HG03066 (cell line): Measurements from ENCODE around the gene JMJD8.

ENCODE experiments used
- ATAC-seq: cut with Tn5 transposase; IDR thresholded peaks from one replicate; pipeline ENCODE4 v1.9.1; 2021; ENCODE audit warnings: low read depth; ENCODE audit not compliant: unreplicated experiment

The JMJD8 gene

DNA sequence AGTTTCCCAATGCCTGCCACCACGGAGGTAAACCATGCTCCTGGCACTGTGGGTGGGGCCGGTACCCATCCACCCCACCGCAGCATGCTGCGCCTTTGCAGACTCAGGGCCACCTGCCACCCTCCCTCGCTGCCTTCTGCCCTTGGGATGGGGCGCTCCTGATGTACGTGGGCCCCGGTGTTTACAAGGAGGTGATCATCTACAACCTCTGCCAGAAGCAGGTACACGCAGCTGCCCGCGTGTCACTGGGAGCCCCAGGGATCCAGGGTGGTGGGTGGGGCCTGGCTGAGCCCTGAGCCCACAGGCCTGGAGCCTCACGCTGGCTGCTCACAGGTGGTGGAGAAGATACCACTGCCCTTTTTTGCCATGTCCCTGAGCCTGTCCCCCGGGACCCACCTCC lies 17.6 kb downstream of the JMJD8 start:
- ATAC-seq: no peak

DNA sequence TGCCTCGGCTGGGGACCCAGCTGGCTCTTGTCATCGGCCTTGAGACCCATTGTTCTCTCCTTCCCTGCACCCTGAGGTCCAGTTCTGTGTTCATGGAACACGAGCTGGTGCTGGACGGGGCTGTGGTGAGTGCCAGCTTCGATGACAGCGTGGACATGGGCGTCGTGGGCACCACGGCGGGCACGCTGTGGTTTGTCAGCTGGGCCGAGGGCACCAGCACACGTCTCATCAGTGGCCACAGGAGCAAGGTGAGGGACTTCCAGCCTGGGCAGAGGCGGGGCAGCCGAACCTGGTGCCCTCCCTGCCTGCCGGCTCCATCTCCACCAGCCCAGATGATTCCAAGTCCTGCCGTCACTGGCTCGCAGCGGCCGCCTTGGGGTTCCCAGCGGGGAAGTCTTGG lies 21.5 kb downstream of the JMJD8 start:
- ATAC-seq: no peak

DNA sequence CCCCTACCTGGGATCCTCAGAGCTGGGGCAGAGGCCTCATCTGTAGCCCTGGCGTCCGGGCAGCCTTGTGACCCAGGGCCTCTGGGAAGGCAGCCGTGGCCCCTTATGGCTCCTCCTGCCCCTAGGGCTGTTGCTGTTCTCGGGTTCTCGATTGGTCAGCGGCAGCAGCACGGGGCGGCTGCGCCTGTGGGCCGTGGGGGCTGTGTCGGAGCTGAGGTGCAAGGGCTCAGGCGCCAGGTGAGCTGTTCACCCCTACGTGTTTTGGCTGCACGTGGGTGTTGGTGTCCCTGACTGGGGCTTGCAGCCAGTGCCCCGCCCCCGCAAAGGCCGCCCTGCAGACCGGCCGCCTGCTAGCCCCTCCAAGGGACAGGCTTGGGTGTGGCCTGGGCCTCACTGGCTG lies 22.0 kb downstream of the JMJD8 start:
- no peak for ATAC-seq

DNA sequence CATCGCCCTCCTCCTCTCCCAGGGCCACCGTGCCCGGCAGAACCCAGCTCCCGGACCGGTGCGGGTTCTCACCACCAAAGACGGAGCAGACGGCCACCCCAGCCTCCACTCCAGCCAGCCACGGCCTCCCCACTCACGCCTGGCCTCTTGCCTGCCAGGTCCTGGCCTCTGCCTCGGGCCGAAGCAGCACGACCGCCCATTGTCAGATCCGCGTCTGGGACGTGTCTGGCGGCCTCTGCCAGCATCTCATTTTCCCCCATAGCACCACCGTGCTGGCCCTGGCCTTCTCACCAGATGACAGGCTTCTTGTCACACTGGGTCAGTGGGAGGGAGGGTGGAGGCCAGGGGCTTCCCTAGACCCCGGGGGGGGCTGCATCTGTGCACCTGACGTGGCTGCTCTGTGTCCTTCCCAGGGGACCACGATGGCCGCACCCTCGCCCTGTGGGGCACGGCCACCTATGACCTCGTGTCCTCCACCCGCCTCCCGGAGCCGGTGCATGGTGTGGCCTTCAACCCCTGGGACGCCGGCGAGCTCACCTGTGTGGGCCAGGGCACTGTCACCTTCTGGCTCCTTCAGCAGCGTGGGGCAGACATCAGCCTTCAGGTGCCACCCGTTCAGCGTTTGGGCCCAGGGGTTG lies 22.8 kb downstream of the JMJD8 start:
- no peak for ATAC-seq

DNA sequence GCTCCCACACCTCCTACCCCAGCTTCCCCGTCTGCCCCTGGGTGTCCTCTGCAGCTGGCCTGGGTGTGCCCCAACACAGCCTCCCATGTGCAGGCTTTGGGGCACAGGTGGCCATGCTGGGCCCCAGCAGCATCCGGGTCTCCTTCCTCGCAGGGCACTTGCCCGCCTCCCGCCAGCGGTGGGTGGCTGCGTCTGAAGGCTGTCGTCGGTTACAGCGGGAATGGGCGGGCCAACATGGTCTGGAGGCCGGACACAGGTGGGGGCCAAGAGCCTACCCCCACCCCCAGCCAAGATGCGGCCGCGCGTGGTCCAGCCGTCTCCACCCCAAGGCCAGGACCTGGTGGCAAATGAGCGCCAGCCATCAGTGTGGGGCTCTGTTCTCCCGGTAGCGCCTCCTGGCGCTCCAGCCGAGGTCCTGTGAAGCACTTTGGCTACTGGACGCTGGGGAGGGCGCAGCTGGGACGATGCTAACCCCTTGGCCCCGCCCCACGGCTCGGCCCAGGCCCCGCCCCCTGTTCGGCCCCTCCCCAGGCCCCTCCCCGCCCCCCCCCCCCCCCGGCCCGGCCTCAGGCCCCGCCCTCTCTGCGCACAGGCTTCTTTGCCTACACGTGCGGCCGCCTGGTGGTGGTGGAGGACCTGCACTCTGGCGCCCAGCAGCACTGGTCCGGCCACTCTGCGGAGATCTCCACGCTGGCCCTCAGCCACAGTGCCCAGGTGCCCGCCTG lies 23.5 kb downstream of the JMJD8 start:
- peak; percentile 63 for ATAC-seq

DNA sequence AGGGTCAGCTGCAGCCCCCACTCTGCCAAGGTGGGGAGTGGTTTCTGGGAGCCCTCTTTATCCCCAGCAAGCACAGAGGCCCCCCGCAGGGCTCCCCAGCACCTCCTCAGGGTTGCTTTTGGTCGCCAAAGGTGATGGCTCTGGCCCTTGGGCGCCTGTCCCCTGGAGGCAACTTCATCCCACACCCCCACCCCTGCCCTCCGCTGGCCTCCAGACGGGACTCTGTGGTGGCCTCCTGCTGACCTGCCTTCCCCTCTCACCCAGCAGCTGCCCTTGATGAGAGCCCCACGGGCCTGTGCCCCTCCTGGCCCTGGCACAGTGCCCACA lies 24.0 kb downstream of the JMJD8 start:
- no peak for ATAC-seq

DNA sequence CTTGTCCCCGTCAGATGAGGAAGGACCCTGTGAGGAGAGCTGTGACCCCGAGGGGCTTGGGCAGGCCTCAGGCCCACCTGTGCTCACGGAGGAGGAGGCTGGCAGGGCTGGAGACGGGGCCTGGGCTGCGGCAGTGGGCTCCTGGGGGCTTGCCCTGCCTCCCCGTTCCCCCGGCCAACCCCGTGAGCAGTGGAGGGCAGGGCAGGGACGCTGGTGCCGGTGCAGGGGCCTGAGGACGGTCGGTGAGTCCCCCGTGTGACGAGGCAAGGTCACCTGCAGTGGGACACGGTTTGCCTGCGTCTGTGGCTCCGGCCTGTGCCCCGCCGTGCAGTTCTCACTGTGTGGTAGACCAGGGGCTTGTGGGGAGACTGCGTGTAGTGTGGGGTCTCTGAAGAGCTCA lies 24.5 kb downstream of the JMJD8 start:
- ATAC-seq: no peak

DNA sequence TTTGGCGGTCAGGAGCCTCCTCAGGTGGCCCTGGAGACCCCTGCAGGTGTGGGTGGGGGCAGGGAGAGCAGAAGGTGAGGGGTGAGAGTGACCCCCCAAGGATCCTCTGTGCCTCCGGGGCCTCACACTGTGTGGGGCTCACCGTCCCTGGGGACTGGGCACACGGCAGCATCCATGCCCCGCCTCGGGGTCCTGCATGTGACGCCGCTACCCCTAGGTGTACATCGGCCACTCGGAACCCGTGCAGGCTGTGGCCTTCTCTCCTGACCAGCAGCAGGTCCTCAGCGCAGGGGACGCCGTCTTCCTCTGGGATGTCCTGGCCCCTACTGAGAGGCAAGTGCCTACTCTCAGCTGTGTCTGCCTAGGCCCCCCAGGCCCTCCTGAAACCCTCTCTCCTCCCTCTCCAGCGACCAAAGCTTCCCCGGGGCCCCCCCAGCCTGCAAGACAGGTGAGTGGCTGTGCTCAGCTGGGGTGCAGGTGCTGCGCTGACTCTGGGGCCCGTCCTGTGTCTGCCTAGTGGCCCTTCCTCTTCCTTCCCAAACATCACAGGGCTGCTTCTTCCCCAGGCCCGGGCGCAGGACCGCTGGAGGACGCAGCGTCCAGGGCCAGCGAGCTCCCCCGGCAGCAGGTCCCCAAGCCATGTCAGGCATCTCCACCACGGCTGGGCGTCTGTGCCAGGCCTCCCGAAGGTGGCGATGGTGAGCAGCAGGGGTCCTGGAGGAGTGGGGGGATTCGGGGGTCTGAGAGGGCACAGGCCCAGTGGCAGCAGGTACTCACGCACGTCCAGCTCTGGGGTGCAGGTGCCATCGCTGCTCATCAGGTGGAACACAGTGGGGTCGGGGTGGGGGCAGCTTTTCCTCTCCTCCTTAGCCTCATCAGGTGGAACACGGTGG lies 25.2 kb downstream of the JMJD8 start:
- ATAC-seq: no peak

DNA sequence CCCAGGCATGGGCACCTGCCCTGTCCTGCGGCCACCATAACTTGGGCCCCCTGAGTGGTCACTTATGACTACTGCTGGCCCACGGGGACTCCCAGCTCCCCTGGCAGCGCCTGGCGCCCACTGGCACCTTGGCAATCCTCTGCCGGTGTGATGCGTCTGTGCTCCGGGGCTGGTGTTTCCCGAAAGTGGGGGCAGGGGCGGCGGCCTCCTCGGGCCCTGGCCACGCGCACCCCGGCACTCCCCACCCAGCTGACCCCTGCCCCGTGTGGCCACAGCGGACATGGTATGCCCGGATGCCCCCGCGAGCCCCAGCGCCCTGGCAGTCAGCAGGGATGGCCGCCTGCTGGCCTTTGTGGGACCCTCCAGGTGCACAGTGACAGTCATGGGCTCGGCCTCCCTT lies 26.6 kb downstream of the JMJD8 start:
- ATAC-seq: no peak

DNA sequence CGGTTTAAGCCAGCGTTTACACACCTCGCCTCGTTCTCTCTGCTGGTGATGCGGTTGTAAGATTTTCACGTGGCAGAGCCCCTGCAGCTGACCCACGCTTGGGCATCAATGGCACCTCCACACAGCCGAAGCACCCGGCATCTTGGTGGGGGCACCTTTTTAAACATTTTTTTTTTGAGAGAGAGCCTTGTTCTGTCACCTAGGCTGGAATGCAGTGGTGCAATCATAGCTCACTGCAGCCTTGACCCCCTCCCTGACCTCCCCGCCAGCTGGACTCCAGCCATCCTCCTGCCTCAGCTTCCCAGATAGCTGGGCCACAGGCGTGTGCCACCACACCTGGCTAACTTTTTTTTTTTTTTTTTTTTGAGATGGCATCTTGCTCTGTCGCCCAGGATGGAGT lies 30.1 kb downstream of the JMJD8 start:
- no peak for ATAC-seq

DNA sequence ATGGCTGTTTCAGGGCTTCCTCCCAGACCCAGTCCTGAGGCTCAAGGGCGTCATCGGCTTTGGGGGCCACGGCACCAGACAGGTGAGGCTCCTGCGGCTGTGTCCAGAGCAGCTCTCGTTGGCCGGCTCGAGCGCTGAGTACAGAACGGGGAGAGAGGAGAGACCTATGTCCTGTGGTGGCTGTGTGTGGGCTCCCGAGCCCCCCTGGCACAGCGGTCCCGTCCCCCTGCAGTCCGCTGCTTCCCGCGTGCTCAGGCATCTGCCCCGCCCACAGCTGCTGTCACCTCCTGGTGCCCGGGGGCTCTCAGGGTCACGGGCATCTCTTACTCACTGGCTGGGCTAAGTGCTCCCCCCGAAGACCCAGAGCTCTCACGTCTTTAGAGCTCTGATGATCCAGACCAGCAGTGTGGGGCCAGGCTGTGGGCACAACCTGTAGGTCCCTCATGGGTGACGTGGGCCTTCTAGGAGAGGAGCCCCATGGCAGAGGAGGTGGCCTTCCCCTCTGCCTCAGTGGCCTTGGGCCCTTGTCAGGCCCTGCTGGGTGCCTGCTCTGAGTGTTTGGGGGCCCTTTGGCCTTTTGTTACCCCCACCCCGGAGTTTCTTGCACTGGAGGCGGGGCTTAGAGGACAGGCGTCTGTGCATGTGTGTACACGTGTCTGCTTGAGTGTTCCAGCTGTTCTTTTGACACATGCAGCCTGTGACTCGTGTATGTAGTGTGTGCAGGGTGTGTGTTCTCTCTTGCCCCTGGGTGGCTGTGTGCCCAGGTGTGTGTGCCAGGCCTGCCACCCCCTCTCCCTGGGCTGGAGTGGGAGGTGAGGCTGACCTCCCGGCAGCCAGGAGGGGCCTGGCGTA lies 31.5 kb downstream of the JMJD8 start:
- no peak for ATAC-seq

DNA sequence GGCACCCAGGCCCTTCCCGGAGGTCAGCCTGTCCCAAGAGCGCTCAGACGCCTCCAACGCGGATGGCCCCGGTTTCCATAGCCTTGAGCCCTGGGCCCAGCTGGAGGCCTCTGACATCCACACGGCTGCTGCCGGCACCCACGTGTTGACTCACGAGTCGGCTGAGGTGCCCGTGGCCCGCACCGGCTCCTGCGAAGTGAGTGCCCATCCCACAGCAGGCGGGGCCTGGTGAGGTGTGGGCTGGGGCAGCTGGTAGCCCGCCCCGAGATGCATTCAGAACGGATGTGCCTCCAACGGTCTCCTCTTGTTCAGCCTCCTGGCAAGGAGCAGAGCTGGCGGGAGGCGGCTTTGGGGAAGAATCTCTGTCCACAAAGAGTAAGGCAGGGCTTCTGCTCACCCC lies 32.3 kb downstream of the JMJD8 start:
- ATAC-seq: no peak

DNA sequence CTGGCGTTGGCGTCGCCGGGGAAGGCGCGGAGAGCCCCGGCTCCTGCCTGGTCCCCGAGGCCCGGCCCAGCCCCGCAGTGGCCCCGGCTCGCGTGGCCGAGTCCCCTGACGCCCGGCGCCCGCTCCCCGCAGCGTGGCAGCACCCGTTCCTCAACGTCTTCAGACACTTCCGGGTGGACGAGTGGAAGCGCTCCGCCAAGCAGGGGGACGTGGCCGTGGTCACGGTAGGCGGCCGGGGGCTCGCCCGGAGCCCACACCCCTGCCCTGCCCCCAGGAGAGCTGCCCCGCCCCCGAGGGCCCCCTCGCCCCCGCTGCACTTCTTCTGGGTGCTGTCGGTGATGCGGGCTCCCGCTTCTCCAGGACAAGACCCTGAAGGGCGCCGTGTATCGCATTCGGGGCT lies 34.5 kb downstream of the JMJD8 start:
- peak; percentile 11 for ATAC-seq

DNA sequence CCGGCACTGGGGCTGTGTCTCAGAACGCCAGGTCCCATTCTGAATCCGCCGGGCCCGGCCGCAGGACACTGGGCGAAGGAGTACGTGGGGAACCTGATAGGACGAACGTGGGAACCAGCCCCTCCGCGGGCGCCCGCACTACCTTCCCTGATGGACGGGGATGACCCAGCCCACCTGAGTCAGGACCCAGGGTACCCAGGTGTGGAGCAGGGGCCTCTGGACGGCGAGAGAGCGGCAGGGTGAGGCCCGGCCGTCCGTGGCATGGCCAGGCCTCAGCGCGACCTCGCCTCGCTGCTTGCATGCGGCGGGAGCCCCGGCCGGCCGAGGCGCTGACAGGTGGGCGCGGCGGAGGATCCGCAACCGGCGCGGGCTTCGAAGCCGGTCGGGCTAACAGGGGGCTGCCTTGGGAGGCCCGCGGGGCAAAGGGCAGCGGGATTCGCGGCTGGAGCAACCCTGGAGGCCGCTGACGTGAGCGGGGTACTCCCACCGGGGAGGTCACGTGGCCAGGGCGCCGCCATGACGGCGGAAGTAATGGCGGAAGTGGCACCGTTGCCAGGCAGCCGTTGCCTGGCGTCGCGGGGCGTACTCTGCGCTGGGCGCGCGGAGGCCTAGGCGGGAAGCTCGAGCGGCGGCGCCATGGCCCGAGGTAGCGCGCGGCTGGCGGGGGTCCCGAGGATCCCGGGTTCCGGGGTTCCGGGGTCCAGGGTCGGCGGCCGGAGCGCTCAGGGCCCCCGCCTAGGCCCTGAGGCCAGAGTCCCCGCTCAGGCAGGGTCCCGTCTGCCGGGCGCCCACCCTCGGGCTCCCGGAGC lies 35.1 kb downstream of the JMJD8 start, which contains the start of gene WDR90:
Gene WDR90 (plus strand): TSS at position 585 of the 809 bp plus-strand sequence. CDS start 52 bp downstream, at position 637.
- peak; percentile 79 for ATAC-seq

DNA sequence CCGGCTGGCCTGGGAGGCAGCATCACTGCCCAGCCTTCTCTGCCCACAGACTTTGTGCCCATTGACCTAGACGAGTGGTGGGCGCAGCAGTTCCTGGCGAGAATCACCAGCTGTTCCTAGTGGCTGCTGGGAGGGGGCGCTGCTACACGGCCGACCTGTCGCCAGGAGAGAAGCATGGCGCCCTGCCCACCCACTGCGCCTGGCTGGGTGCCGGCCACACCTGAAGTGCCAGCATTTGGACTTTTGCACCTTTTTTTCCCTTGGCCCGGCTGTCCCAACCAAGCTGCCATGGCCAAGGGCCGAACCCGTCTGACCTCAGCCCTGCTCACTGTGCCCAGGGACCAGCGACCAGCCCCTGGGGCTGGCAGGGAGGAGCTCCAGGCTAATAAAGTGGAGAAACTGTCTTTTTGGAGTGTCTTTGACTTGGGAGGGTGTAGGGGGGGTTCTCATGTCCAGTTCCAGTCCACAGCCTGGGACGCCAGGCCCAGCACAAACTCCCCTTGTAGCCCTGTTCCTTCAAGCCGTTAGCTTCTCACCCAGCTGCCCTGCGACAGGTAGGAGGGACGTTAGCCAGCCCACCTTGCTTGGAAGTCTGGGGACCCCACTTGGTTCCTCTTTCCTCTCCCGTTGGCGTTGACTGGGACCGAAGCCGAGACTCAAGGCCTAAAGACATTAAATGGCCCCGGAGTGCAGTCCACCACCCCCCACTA lies 35.9 kb downstream of the JMJD8 start:
- ATAC-seq: no peak

DNA sequence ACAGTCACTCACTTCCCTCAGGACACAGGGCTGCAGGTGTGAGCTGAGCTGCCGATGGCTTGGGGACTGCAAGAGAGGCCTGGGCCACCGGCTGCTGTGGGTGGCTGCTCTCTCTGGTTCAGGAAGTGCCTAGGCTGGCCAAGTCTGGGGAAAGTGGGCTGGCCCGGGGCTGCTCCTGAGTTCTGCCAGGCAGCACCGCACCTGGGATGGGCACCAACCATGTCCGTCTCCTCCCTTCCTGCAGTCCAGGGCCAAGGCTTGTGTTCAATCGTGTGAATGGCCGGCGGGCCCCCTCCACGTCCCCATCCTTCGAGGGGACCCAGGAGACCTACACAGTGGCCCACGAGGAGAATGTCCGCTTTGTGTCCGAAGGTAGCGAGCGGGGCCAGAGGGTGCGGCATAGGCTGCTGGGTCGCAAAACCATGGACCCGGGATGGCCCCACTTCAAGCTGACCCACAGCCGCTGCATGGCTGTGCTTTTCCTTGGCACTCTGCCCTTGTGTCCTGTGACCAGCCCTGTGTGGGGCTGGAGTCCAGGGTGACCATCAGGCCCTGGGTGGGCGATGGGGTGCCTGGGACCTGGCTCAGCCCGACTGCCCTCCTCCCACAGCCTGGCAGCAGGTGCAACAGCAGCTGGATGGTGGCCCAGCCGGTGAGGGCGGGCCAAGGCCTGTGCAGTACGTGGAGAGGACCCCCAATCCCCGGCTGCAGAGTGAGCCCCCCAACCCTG lies 36.8 kb downstream of the JMJD8 start:
- ATAC-seq: no peak

DNA sequence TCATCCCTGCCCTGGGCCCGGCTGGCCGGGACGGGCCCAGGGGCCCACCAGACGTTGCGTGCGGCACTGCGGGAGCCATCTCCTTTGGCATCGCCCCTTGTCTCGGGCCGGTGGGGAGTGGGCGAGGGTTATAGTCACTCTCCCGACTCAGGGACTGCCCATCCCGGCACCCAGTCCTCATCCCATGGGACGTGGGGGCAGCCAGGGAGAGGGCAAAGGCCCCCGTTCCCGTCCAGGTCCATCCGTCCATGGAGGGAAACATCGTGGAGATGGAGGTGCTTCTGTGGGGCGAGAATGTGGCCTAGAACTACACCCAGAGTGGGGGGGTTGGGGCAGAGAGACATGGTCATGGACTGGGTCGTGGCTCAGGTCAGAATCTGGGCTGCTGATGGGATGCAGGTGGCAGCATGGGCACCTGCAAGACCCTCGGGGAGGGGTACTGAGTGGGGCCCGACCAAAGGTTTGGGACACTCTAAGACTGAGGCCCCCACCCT lies 37.4 kb downstream of the JMJD8 start:
- no peak for ATAC-seq
